DMS153 treated with DMSO at 0.1 percent for 48 hours (cell line): ENCODE results near the gene CA5A.

Experiments used
- DNase-seq: peaks from one replicate; lab custom pipeline; 2025; ENCODE audit not compliant: unreplicated experiment; lab: John Stamatoyannopoulos, UW

CA5A gene

DNA sequence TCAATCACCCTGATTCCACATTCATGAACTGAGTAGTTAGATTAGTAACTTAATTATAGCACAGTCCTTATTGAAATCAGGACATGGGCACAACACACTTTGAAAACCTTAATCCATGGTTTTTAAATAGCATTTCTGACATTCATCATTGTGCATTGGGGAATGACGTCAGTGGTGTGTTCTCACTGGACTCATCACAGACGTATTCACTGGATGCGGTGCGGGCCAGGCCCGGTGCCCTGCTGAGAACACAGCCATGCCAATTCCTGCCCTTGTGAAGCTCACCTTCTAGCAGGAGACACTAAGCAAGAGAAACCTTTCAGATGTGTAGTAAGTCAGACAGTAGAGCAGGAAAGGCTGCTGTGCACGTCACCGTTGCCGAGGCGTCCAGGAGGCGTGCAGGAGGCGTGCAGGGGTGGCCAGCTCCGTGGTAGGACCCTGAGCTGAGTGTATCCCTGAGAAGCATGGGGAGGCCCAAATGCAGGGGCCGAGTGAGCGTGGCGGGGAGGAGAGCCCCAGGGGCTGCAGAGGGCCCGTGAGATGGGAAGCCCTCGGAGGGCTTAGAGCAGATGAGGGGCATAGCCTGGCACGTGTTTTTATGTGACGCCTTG lies 27.8 kb upstream of the CA5A start:
- no peak for DNase-seq

DNA sequence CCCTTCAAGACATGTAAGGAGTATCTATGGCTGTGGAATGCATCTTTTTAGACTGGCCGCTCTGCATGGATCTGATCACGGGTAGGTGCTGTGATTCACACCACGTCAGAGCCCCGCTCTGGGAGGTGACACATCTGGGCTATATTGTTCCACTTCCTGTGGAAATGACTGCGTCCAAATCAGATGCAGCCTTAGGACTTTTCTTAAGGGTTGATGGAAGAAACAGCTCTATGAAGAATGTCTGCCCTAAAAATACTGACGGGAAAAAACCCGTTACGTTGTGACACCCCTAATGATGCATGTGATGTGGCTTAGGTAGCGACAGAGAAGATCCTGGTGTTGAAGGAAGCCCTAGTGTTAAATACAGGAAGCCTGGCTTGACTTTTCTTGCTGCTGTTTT lies 27.1 kb upstream of the CA5A start:
- DNase-seq, result no peak

- DNase-seq, result no peak
Observed at GRCh38 chr16:87961623-87962022, 25.3 kb upstream of the CA5A start.

GRCh38 chr16:87960852-87961251 lies 24.5 kb upstream of the CA5A start:
- DNase-seq, result no peak

GRCh38 chr16:87960296-87960695 lies 24.0 kb upstream of the CA5A start:
- no peak for DNase-seq

DNA sequence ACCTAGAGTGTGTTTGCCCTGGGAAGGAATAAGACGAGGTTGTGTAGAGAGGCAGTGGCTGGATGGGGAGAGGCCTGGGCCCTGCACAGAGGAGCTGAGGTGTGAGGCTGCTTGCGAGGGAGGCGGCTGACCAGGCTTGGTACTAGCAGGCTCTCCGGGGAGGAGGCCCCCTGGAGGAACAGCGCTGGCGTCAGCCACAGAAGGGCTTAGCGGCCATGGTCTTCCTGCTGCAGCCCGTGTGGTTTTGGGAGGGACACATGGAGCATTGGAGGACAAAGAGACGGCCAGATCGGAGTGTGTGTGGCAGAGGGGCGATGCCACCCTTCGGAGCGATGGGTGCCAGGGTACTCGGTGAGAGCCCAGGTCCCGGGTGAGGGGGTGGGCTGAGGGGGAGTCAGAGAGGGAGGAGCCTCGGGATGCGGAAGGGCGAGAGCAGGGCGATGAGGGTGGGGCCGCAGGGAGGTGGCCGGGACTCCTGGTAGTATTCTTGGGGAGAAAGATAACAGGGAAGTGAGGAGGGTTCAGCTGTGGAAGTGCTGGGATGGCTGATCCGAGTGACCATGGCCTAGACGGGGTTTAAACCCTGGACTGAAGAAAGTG lies 23.2 kb upstream of the CA5A start:
- DNase-seq, result no peak

DNA sequence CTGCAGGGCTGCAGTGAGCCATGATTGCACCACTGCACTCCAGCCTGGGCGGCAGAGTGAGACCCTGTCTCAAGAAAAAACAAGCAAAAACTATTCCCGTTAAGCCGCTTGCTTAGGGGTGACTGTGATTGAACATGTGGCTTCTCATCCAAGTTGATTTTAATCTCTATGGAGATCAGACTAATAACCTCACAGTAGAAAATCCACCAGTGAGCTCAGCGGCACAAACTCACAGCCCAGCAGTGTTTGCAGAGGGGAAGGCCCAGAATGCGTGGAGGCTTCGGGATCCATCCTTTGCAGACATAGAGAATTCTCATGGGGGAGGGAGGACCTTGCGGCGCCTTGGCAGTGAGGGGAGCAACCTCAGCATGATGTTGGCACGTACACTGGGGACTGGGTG lies 22.3 kb upstream of the CA5A start:
- no peak for DNase-seq

GRCh38 chr16:87957296-87958094 lies 21.2 kb upstream of the CA5A start:
- DNase-seq, result no peak

GRCh38 chr16:87956365-87957231 lies 20.3 kb upstream of the CA5A start:
- no peak for DNase-seq

DNA sequence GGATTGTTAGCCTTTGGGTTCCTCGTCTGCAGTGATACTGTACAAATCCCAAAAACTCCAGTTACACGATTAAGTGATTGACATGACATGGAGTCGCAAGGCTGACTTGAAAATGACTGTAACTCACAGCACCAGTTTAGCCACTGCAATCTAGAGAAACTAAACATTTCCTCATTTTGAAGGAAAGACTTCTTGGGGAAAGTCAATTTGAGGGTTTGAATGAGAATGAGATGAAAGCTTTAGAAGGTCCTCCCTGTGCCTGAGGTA lies 19.7 kb upstream of the CA5A start:
- DNase-seq, result no peak

- DNase-seq, result no peak
Observed at GRCh38 chr16:87955302-87956097, 19.2 kb upstream of the CA5A start.

DNA sequence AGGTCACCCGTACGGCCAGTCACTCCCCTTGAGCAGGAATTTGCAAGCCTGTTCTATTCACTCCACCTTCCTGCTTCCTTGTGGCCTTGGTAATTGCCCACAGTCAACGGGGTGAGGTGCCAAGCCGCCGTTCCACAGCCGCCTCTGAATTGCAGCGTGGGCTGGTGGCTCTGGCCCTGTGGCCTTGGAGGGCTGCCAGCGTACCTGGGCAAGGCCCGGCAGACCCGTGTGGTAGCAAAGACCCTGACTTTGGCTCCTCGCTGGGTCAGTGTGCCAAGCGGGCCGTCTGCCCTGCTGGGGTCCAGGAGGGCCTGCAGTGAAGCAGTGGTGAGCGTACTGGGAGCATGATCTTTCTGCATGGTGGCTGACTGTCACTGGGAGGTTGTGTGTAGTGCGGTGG lies 18.5 kb upstream of the CA5A start:
- no peak for DNase-seq

- no peak for DNase-seq
Observed at GRCh38 chr16:87954361-87954760, 18.0 kb upstream of the CA5A start.

DNA sequence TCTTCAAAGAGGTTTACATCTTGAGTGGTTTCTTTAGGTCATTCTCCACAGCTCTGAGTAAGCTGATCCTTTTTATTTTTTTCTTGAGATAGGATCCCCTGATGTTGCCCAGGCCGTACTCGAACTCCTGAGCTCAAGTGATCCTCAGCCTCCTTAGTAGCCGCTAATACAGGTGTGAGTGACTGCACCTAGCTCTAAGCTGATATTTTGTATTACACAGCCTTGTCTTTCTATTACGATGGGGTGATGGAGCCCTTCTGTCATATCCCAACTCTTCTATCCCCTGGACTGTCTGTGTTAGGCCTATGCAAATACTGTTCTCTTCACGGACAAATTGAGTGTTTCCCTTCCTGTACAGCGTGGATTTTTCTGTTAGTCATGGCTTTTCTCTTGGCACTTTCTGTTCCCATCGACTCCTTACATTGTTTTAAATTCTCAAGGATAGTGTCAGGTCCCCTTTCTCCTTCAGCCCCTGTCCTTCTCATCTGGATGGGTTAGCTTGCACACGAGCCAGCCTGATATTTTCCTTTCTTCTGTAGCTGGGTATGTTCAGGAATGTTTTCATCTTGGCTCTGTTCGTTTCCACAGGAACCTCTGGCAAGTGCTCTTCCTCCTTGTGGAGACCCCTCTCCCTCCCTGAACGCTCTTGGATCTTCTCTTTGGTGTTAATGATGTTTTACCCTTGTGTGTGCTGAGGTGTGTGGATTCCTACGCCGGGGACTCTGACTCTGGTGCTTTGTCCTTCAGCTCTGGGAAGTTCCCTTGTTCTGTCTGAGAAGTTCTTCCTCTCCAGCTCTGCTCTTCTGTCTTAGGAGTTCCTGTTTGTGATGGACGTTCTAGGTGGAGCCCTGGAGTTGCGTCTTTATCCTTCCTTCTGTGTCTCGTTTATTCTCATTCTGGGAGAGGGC lies 17.2 kb upstream of the CA5A start:
- no peak for DNase-seq

- DNase-seq, result no peak
Observed at GRCh38 chr16:87952751-87953150, 16.4 kb upstream of the CA5A start.

DNA sequence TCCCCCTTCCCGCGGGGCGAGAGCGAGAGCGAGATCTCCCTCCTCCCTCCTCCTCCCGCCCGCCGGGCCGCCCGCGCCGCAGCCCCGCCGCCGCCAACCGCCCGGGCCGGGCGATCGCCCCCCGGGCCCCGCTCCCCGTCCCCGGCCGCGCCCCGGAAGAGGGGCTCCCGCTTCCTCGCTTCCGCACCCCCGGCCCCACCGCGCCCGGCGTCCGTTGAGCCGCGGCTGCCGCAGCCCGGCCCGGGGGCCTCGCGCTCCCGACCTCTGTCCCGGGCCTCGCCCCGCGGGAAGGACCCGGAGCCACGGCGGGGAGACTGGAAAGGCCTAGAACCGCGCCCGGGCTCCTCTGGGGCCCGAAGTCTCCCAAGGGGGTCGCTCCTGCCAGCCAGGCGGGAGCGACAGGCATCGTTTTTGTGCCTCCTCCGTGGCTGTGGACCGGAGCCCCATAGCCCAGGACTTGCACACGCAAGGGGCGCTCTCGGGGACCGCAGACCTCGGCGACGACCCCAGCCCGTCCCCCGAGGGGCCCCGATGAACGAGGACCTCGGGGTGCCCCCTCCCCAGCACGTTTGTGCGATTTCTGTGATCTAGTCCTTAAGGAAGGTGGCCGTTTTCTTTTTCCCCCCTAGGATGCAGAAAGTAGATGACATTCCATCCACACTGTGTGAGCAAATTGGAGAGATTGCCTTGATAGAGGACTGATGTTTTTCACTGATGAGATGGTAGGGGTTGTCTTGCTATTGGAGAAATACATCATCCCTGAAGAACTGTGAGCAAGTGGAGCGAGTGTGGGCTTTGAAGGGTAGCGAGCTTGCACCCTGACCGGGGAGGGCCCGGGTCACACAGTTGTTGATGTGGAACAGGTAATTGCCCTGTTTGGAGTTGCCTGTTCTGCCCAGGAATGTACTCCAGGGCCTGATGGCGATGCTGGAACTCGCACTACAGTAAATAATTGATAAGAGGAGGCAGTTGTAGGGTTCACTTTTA lies 15.5 kb upstream of the CA5A start:
- DNase-seq, result no peak

GRCh38 chr16:87950765-87951551 lies 14.6 kb upstream of the CA5A start, which contains the start of gene BANP:
Gene BANP, plus strand, starts transcription at chr16:87951434. Its CDS starts 23,682 bp downstream, at chr16:87975116.
- DNase-seq, result peak; percentile 97
